ENCODE measurements around the gene ADGRF1. TPM values are rescaled to one million over a fixed set of nuclear protein-coding genes. Genes with fewer than 3 reads are reported as not detected.
"Not testable (repeated sequence)": the region's sequence is repeated elsewhere in the genome, so short reads cannot be mapped to it uniquely, and the experiment has no call there.

The ADGRF1 gene
- total RNA-seq, 1 donor from 2014 or later: not detected

DNA sequence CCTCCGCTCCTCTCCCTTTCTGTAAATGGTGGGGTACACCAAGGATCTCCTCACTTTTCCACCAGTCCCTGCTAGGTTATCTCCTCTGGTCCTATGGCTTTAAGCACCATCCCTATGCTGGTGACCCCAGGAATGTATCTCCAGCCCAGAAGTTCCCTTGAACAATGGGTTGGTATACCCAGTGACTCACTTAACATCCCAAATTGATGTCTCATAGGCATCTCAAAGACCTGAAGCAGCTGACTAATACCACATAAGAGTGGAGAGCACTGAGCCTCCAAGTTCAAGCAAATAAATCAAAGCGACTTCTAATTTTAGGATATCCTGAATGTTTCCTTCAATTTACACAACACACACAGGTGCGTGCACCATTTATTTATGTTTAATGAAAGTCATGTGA lies 48.3 kb downstream of the ADGRF1 start:
- H3K9me3 Mint-ChIP-seq (ENCODE audit: unreplicated experiment): no peaks in the 10 kb centered on the region
- H3K27ac Mint-ChIP-seq (ENCODE audit: unreplicated experiment): no peak overlapping the region
- no peaks in the 10 kb centered on the region for H3K36me3 Mint-ChIP-seq (ENCODE audit: unreplicated experiment)
- no peak for DNase-seq (ENCODE audit: extremely low spot score, unreplicated experiment)
- no peaks in the 10 kb centered on the region for H3K4me1 Mint-ChIP-seq (ENCODE audit: unreplicated experiment)
- TF ChIP-seq, protein P1, sequence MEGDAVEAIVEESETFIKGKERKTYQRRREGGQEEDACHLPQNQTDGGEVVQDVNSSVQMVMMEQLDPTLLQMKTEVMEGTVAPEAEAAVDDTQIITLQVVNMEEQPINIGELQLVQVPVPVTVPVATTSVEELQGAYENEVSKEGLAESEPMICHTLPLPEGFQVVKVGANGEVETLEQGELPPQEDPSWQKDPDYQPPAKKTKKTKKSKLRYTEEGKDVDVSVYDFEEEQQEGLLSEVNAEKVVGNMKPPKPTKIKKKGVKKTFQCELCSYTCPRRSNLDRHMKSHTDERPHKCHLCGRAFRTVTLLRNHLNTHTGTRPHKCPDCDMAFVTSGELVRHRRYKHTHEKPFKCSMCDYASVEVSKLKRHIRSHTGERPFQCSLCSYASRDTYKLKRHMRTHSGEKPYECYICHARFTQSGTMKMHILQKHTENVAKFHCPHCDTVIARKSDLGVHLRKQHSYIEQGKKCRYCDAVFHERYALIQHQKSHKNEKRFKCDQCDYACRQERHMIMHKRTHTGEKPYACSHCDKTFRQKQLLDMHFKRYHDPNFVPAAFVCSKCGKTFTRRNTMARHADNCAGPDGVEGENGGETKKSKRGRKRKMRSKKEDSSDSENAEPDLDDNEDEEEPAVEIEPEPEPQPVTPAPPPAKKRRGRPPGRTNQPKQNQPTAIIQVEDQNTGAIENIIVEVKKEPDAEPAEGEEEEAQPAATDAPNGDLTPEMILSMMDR (IDR thresholded peaks at IDR 0.05): no peak
- peaks cover 41% of the 10 kb centered on the region for H3K27me3 Mint-ChIP-seq (ENCODE audit: unreplicated experiment)
- H3K4me3 Mint-ChIP-seq (ENCODE audit: unreplicated experiment): no peak overlapping the region

DNA sequence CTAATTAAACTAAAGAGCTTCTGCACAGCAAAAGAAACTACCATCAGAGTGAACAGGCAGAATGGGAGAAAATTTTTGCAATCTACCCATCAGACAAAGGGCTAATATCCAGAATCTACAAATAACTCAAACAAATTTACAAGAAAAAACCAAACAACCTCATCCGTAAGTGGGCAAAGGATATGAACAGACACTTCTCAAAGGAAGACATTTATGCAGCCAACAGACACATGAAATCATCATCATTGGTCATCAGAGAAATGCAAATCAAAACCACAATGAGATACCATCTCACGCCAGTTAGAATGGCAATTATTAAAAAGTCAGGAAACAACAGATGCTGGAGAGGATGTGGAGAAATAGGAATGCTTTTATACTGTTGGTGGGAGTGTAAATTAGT lies 49.7 kb downstream of the ADGRF1 start:
- H3K4me3 Mint-ChIP-seq (ENCODE audit: unreplicated experiment); H3K4me1 Mint-ChIP-seq (ENCODE audit: unreplicated experiment); DNase-seq (ENCODE audit: extremely low spot score, unreplicated experiment); H3K27ac Mint-ChIP-seq (ENCODE audit: unreplicated experiment); H3K36me3 Mint-ChIP-seq (ENCODE audit: unreplicated experiment); H3K9me3 Mint-ChIP-seq (ENCODE audit: unreplicated experiment): not testable (repeated sequence)
- H3K27me3 Mint-ChIP-seq (ENCODE audit: unreplicated experiment): peaks cover 40% of the 10 kb centered on the region

DNA sequence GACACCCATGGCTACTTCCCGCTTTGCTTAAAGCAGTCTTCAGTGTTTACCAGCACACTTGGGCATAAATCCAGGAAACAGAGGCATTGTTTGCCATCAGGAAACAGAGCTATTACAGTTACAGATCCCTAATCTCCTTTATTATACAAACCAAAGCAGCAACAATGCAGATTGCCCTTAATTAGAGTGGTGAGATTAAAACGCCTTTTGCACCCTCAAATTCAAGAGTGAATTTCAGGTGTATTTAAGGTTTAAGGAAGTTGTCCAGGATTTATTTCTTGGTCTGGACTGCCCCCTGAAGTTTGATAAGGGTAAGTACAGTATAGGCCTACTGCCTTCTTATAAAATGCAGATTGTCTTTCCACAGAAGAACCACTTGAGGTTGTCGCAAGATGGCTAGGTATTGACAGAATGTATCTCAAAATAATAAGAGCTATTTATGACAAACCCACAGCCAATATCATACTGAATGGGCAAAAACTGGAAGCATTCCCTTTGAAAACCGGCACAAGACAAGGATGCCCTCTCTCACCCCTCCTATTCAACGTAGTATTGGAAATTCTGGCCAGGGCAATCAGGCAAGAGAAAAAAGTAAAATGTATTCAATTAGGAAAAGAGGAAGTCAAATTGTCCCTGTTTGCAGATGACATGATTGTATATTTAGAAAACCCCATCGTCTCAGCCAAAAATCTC lies 51.2 kb downstream of the ADGRF1 start:
- H3K36me3 Mint-ChIP-seq (ENCODE audit: unreplicated experiment); H3K4me3 Mint-ChIP-seq (ENCODE audit: unreplicated experiment); H3K9me3 Mint-ChIP-seq (ENCODE audit: unreplicated experiment); H3K27ac Mint-ChIP-seq (ENCODE audit: unreplicated experiment); DNase-seq (ENCODE audit: extremely low spot score, unreplicated experiment); H3K4me1 Mint-ChIP-seq (ENCODE audit: unreplicated experiment): not testable (repeated sequence)
- H3K27me3 Mint-ChIP-seq (ENCODE audit: unreplicated experiment): peaks cover 31% of the 10 kb centered on the region
- TF ChIP-seq, protein P1 (IDR thresholded peaks at IDR 0.05): peak; percentile 51

DNA sequence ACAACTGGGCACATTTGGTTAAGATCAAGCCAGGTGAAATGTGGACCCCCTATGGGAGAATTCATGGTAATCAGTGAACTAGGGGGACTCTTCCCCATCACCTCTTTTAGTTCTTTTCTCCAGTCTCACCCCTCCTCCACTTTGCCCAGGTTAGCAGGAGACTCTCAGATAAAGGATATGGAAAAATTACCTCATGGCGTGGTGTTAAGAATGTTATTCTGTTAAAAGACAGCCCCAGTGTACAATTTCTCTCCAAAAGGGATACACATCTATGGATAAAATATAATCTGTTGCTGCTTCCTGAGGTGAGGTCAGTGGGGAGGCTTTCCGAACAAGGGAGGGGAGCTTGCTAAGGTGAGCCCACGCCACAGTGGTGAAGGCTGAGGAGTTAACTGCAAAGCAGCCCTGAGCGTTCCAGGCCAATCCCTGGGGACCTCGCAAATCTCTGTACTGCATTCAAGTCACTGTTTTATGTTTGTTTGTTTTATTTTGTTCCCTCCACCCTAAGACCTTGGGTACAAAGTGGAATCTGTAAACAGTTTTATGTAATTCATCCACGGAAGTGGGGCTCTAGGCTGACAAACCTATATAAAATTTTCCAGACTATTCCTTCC lies 52.0 kb downstream of the ADGRF1 start:
- H3K4me3 Mint-ChIP-seq (ENCODE audit: unreplicated experiment): no peak overlapping the region
- no peak for DNase-seq (ENCODE audit: extremely low spot score, unreplicated experiment)
- H3K36me3 Mint-ChIP-seq (ENCODE audit: unreplicated experiment): no peaks in the 10 kb centered on the region

DNA sequence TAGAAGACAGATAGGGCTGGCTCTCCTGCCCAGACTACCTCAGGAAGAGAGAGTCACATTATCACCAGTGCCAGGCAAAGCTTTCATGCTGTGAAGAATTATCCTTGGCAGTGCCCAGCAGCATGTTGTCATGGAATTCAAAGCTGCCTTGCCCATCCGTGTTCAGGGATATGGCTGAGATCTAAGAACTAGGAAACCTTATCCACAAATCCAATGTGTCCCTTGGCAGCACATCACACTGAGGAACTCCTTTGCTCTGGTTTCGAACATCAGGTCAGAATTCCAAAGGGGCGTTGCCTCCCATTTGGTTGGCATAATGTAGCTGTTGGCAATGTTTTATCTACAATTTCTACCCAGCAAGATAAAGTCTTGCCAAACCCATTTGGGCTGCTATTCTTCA lies 52.7 kb downstream of the ADGRF1 start:
- TF ChIP-seq, protein P1 (IDR thresholded peaks at IDR 0.05): no peak
- Mint-ChIP-seq H3K27me3 (ENCODE audit: unreplicated experiment) (peaks cover 22% of the 10 kb centered on the region), H3K27ac (ENCODE audit: unreplicated experiment) (no peak overlapping the region), H3K36me3 (ENCODE audit: unreplicated experiment) (no peaks in the 10 kb centered on the region), H3K9me3 (ENCODE audit: unreplicated experiment) (no peaks in the 10 kb centered on the region), H3K4me1 (ENCODE audit: unreplicated experiment) (no peaks in the 10 kb centered on the region), H3K4me3 (ENCODE audit: unreplicated experiment) (no peak overlapping the region)
- no peak for DNase-seq (ENCODE audit: extremely low spot score, unreplicated experiment)

More for the DNA sequence above, 52.0 kb downstream of the ADGRF1 start:
- no peak overlapping the region for H3K27ac Mint-ChIP-seq (ENCODE audit: unreplicated experiment)
- no peaks in the 10 kb centered on the region for H3K9me3 Mint-ChIP-seq (ENCODE audit: unreplicated experiment)
- TF ChIP-seq, protein P1 (IDR thresholded peaks at IDR 0.05): no peak
- H3K27me3 Mint-ChIP-seq (ENCODE audit: unreplicated experiment): peaks cover 23% of the 10 kb centered on the region
- H3K4me1 Mint-ChIP-seq (ENCODE audit: unreplicated experiment): no peaks in the 10 kb centered on the region
